Stimulated activated CD8-positive, alpha-beta memory T cell treated with anti-CD3 and anti-CD28 coated beads, Interleukin-12 subunit alpha, Interleukin-12 subunit beta, amount 100 ng/mL, for 4 hours (primary cell): Measurements from ENCODE around the gene SPRR2A.
"Not testable (repeated sequence)": the region's sequence is repeated elsewhere in the genome, so short reads cannot be mapped to it uniquely, and the experiment has no call there.

ENCODE experiments used
- DNase-seq: peaks from one replicate; pipeline ENCODE4 v3.0.0-alpha.2; 2020; ENCODE audit warnings: low read depth

Gene SPRR2A

DNA sequence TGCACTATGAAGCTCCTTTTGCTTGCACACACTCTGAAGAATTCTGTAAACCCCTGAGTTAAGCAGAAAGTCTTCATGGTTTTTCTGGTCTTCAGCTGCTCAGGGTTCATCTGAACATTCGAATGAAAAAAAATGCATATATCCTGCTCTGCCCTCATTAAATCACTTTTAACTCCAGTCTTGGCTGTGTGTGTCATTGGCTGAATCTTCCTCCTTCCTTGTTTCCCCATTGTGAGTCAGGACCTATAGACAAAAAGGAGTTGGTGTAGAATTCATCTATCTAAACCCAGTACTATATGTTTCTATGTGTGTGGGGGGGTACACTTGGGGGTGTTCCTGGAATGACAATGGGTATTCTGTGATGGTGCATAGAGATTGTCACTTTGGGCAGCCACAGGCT is 32.9 kb downstream of the SPRR2A start:
- no peak for DNase-seq

DNA sequence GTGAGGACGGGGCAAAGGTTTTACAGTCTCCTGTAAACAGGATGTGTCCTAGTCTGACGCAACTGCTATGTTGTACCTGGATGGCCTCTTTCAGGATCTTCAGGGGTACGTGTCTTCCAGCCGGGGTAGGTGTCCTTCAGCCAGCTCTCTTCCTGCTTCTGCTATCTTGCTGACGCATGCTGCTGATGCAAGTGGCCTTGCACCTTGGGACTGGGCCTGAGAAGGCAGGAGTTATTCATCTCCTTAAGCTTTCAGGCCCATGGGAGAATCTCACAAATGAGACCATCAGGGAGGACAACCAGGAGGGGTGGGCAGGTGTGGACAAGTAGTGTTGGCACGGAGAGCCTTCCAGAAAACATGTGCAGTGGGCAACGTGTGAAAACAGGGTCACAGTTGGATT is 34.2 kb downstream of the SPRR2A start:
- DNase-seq, result no peak

- DNase-seq, result not testable (repeated sequence)
Measured at GRCh38 chr1:153022340-153022739, 35.0 kb downstream of the SPRR2A start.

GRCh38 chr1:153021829-153022228 is 35.5 kb downstream of the SPRR2A start:
- not testable (repeated sequence) for DNase-seq

DNA sequence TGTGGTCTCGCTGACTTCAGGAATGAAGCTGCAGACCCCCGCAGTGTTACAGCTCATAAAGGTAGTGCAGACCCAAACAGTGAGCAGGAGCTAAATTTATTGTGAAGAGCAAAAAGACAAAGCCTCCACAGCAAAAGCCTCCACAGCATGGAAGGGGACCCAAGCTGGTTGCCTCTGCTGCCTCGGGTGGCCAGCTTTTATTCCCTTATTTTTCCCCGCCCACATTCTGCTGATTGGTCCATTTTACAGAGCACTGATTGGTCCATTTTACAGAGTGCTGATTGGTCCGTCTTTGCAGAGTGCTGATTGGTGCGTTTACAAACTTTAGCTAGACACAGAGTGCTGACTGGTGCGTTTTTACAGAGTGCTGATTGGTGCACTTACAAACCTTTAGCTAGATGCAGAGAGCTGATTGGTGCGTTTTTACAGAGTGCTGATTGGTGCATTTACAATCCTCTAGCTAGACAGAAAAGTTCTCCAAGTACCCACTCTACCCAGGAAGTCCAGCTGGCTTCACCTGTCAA is 46.0 kb downstream of the SPRR2A start:
- not testable (repeated sequence) for DNase-seq
